Hematopoietic multipotent progenitor cell treated with erythropoietin and hydrocortisone succinate and interleukin-3 and kit ligand, for 4 days (in vitro differentiated cells): ENCODE results near the gene TMEM271.

ENCODE experiments used
- DNase-seq: peaks from one replicate; pipeline ENCODE4 v3.0.0-alpha.2; 2015

Gene TMEM271

DNA sequence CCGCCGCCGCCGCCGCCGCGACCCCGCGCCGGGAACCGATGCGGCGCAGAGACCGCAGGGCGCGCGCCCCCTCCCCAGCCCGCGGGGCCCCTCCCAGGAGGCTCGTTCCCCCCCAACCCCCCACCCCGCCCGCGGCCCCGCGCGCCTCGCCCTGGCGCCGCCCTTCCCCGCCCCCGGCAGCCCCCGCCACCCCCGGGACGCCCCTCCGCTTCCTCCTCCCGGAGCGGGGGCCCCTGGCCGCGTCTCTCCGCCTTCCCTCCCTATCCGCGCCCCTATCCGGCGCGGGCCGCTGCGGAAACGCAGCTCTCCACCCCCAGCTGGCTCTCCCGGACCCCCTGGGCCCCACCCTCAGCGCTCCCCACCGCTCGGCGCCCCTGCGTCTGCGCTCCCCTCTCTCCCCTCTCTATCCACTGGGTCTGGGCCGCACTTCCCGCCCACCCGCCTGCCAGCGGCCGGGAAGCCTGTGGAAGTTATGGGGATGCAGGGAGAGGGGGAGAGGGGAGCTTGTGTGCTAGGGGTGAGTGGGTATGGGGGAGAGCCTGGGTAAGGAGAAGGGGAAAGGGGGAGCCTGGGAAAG lies at the start of gene TMEM271:
TSS of gene TMEM271 (minus strand) at position 51 of the 577 bp plus-strand sequence. CDS start 233 bp downstream, outside the sequence.
- DNase-seq: no peak

GRCh38 chr4:625631-626161 lies 49.6 kb upstream of the TMEM271 start:
- no peak for DNase-seq

DNA sequence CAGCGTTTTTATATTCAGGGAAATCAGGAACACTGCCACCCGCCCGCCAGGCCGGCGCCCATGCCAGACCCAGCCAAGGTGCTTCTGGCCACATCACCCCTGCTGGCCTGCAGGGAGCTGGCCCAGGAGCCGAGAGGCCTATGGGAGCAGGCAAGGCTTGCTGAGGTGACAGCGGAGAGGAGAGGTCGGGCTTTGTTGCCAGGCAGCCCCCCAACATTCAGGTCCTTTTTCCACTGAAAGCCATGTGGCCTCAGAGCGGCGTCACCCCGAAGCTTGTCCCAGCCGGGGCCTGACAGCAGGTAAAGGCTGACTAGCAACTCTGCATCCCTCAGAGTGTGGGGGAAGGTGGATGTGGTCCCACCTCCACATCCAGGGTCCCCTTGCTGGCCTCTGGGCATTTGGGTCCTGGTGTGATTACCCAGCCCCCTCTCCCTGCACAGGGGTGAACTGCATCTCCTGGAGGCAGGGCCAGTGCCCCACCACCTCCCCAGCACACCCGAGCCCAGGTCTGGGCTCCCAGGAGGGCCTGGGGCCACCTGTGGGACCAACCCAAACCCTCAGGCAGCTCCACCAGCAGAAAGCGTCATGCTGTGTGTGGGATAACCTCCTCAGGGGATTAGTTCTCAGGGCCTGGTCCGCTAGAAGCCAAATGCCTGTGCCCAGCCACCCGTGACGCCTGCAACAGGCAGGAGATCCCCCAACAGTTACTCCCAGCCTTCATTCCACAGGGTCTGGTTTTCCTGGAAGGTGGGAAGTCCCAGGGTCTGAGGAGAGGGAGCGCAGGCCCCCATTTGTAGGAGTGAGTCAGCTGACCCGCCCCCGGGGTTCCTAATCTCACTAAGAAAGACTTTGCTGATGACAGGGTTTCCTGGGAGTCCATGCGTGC lies 48.9 kb upstream of the TMEM271 start, which contains the start of gene PDE6B:
TSS of gene PDE6B (plus strand) at position 869 of the 886 bp plus-strand sequence. CDS start 54 bp downstream, outside the sequence.
- DNase-seq: no peak

DNA sequence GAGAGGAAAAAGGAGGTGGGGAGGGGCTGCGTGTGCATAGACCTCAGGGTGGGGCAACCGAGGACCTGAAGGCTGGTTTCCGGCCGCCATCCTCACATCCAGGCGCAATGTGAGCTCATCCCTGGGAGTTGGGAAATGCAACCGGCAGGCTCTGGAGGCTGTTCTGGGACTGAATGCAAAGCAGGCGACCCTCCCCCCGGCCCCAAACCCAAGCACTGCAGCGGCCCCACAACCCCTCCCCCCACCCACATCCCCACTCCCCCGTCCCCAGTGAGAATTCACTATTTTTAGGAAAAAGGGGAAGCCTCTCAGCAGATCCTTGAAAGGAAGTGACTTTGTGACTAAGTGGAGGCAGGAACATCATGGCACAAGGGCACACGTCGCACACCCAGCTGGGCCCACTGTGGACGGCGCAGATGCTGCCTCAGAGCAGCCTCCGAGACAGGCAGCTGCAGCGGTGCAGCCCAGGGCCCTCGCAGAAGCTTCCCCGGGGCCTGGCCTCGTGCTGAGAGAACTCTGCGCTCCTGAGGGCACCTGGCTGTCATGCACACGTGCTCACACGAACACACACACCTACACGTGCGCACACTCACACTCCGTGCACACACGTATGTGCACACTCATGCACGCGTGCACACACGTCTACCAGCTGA lies 47.9 kb upstream of the TMEM271 start:
- peak; percentile 13 for DNase-seq

GRCh38 chr4:622996-623913 lies 47.2 kb upstream of the TMEM271 start:
- peak; percentile 4 for DNase-seq

DNA sequence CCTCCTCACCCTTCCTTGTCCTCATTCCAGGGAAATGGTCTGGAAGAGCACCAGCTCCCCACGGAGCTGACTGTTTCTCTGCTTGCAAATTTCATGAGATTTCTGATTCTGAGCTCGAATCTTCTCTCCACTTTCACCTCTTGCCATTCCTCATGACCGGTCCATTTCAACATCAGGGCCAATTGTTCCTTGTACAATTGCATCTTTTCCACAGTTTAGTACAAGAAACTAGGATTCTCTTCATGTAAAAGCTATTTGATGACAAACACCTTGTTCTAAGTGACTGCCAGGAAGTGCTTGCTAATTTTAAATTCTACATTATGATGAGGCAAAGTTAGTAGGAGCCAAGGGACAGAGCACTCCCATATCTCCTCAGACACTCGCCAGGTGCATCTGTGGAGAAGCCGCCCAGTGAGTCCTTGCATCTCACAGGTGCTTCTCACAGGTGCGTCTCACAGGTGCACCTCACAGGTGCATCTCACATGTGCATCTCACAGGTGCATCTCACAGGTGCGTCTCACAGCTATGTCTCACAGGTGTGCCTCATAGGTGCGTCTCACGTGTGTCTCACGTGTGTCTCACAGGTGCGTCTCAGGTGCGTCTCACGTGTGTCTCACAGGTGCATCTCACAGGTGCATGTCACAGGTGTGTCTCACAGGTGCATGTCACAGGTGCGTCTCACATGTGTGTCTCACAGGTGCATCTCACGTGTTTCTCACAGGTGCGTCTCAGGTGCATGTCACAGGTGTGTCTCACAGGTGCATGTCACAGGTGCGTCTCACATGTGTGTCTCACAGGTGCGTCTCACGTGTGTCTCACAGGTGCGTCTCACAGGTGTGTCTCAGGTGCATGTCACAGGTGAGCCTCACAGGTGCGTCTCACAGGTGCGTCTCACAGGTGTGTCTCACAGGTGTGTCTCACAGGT lies 46.2 kb upstream of the TMEM271 start:
- DNase-seq: peak; percentile 37

GRCh38 chr4:621296-622070 lies 45.4 kb upstream of the TMEM271 start:
- DNase-seq: no peak

DNA sequence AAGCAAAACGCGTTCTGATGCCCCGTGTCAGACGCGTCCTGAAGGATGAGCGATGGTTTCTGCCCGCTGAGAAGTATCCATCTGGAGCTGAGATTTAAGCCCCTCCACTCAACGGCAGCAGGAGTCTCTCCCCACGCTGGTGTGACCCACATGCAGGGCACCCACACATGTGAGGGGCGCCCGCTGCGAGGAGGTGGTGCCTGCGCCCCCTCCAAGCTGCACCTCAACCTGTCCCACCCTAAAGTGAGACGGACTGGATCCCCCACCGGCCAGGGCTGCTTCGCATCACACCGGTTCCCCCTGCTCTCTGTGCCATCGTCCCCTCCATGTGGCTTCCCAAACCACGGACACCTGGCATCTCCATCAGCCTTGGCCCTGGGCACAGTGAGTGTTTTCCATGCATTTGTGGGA lies 44.8 kb upstream of the TMEM271 start:
- no peak for DNase-seq

- DNase-seq: no peak
These were observed 44.1 kb upstream of the TMEM271 start for GRCh38 chr4:620201-620600.

DNA sequence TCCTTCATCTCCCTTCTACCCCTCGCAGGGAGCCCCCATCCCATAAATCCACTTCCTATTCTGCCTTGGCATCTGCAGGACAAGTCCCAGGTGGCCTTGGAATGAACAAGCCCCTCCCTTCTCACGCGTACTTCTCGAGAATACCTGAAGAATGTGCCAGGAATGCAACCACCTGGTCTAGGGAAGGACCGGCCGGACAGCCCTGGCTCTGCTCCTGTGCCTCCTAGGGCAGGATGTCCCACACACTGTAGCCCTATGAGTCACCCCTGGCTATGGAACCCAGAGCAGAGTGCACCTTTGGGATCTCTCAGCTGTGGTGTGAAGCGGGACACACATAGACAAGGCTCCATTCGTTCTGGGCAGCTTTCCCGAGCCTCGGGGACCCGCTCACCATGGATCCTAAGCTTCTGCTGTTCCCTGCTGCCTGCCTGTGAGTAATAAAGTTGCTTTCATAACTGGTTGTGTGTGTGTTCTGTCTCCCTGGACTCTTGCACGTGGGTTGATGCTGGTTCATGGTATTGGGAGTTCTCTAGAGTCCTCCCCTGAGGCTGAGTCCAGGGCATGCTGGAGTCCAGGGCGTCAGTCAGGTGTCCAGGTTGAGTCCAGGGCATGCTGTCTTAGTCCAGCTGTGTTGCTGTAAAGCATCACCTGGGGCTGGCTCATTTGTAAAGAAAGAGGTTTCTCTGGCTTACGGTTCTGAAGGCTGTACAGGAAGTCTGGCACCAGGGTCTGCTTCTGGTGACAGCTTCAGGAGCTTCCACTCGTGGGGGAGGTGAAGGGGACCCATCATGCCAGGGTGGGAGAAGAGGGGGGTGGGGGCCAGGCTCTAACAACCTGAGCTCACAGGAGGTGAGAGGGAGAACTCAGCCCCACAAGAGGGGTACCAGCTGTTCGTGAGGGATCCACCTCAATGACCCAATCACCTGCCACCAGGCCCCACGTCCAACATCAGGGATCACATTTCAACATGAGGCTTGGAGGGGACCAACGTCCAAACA lies 41.8 kb upstream of the TMEM271 start:
- no peak for DNase-seq

DNA sequence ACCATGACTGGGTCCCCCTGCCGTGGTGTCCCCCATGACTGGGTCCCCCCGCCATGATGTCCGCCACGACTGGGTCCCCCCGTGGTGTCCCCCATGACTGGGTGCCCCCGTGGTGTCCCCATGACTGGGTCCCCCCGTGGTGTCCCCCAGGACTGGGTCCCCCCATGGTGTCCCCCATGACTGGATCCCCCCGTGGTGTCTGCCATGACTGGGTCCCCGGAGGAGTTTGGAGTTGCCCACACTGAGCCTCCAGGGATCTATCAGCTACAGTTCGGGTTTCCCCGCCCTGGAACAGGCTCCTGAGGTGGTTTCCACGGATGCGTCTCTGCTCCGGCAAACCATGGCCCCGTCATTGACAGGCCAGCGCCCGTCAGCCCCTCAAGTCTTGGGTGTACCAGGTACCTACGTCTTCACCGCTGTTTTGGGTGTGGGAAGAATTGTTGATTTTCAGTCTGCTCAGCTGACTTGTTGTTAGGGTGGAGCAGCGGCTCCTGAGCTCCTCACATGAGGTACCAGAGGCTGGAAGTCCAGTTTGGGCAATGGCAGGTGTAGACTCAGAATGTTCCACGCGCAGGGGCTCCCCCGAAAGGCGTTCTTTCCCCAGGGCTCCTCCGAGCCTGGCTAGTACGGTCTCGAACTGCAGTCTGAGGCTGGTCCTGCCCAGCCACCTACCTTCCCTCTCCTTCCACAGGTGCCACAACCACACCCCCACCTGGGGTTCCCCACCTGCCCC lies 41.0 kb upstream of the TMEM271 start:
- no peak for DNase-seq

GRCh38 chr4:616091-616490 lies 40.0 kb upstream of the TMEM271 start:
- DNase-seq: no peak

- no peak for DNase-seq
These were observed 37.0 kb upstream of the TMEM271 start for GRCh38 chr4:613126-613525.

DNA sequence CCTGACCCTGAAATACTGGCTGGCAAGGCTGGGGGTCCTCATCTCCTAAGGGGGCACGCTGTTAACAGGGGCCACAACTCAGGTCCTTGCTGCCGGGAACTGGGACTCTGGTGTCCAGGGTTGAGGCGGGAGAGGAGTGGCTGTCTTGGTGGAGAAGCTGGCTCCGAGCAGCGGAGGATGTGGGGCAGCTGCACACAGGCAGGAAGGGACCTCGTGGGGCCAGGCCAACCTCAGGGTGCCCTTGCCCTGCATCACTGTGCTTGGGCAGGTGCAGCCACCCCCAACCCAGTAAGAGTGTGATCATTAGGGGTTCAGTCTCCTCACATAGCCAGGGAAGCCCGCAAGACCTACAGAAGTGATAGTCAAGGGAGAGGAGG lies 36.6 kb upstream of the TMEM271 start:
- no peak for DNase-seq

GRCh38 chr4:612052-612748 lies 36.1 kb upstream of the TMEM271 start:
- no peak for DNase-seq

- no peak for DNase-seq
These were observed 34.5 kb upstream of the TMEM271 start for GRCh38 chr4:610411-611261.
